ENCODE measurements around the gene MARVELD1.
"Not testable (repeated sequence)": the region's sequence is repeated elsewhere in the genome, so short reads cannot be mapped to it uniquely, and the experiment has no call there.

The MARVELD1 gene

GRCh38 chr10:97698072-97698655, 15.4 kb upstream of the MARVELD1 start:
- not testable (repeated sequence) for DNase-seq

GRCh38 chr10:97701438-97702069, 12.0 kb upstream of the MARVELD1 start:
- DNase-seq, result peak; percentile 33

- no peak for DNase-seq
These were observed 10.0 kb upstream of the MARVELD1 start for GRCh38 chr10:97703398-97704067.

GRCh38 chr10:97704341-97704740, 9.2 kb upstream of the MARVELD1 start:
- DNase-seq, result no peak

GRCh38 chr10:97705006-97705670, 8.4 kb upstream of the MARVELD1 start:
- DNase-seq, result no peak

- no peak for DNase-seq
These were observed 6.2 kb upstream of the MARVELD1 start for GRCh38 chr10:97707134-97707861.

- no peak for DNase-seq
These were observed 5.4 kb upstream of the MARVELD1 start for GRCh38 chr10:97708167-97708566.

- DNase-seq, result peak; percentile 27
These were observed 4.3 kb upstream of the MARVELD1 start for GRCh38 chr10:97708976-97709946.

GRCh38 chr10:97711640-97712572, 1.6 kb upstream of the MARVELD1 start:
- DNase-seq, result no peak

GRCh38 chr10:97713826-97714400, 383 bp downstream of the MARVELD1 start:
- DNase-seq, result peak; percentile 38

GRCh38 chr10:97714401-97715258, 1.1 kb downstream of the MARVELD1 start:
- DNase-seq, result peak; percentile 70

GRCh38 chr10:97715259-97715874, 1.8 kb downstream of the MARVELD1 start:
- DNase-seq, result no peak

- DNase-seq, result no peak
These were observed 4.1 kb downstream of the MARVELD1 start for GRCh38 chr10:97717627-97718026.

GRCh38 chr10:97718178-97718577, 4.6 kb downstream of the MARVELD1 start:
- no peak for DNase-seq

- DNase-seq, result no peak
These were observed 5.2 kb downstream of the MARVELD1 start for GRCh38 chr10:97718659-97719142.

- DNase-seq, result no peak
These were observed 6.1 kb downstream of the MARVELD1 start for GRCh38 chr10:97719602-97720001.

GRCh38 chr10:97721871-97722780, 8.6 kb downstream of the MARVELD1 start:
- DNase-seq, result no peak

- no peak for DNase-seq
These were observed 9.5 kb downstream of the MARVELD1 start for GRCh38 chr10:97723001-97723400.
